Liver (tissue), 9 donors: Measurements from ENCODE around the gene VAPA. TPM values are rescaled to one million over a fixed set of nuclear protein-coding genes. Genes with fewer than 3 reads are reported as not detected.

ENCODE experiments used
- DNase-seq: peaks from one replicate; pipeline ENCODE4 v3.0.0-alpha.2; 2017; ENCODE audit warnings: low spot score
- H3K27ac ChIP-seq, 2 donors: one replicate each; pipeline ENCODE4 v1.7.0; 2013; ENCODE audit warnings: inconsistent platforms in 2 of 2, low read length in 2 of 2, control low read depth in 1 of 2, low read depth in 1 of 2, mild to moderate bottlenecking in 1 of 2
- H3K27me3 ChIP-seq, 4 donors: one replicate each; pipeline versions ENCODE4 v1.6.1 to v1.7.0; 2013; ENCODE audit warnings: low read length in 3 of 4, inconsistent platforms in 1 of 4, mild to moderate bottlenecking in 1 of 4, moderate library complexity in 1 of 4; ENCODE audit not compliant: control insufficient read depth in 4 of 4, insufficient read depth in 4 of 4
- H3K36me3 ChIP-seq, 4 donors: one replicate each; pipeline versions ENCODE4 v1.6.1 to v1.7.0; 2013; ENCODE audit warnings: low read length in 3 of 4, mild to moderate bottlenecking in 3 of 4, low read depth in 1 of 4, moderate library complexity in 1 of 4; ENCODE audit not compliant: control insufficient read depth in 4 of 4, insufficient read depth in 3 of 4
- H3K4me1 ChIP-seq, 4 donors: one replicate each; pipeline versions ENCODE4 v1.6.1 to v1.7.0; 2013; ENCODE audit warnings: low read length in 3 of 4, mild to moderate bottlenecking in 3 of 4, moderate library complexity in 1 of 4; ENCODE audit not compliant: control insufficient read depth in 4 of 4, insufficient read depth in 4 of 4
- H3K4me3 ChIP-seq, 3 donors: one replicate each; pipeline versions ENCODE4 v1.6.1 to v1.7.0; 2013; ENCODE audit warnings: low read length in 3 of 3, control low read depth in 1 of 3, low read depth in 1 of 3, mild to moderate bottlenecking in 1 of 3
- H3K9ac ChIP-seq, 2 donors: one replicate each; pipeline ENCODE4 v1.7.0; 2013; ENCODE audit warnings: low read length in 2 of 2, mild to moderate bottlenecking in 2 of 2, moderate library complexity in 2 of 2, control low read depth in 1 of 2, low read depth in 1 of 2
- H3K9me3 ChIP-seq, 4 donors: one replicate each; pipeline versions ENCODE4 v1.6.1 to v1.7.0; 2013; ENCODE audit warnings: low read length in 3 of 4; ENCODE audit not compliant: control insufficient read depth in 4 of 4
- ATF3 ChIP-seq: IDR thresholded peaks from 2 replicates; pipeline ENCODE4 v1.6.1; 2016; ENCODE audit warnings: antibody characterized with exemption
- CTCF ChIP-seq: fragments of 150-350 bp; IDR thresholded peaks from 2 replicates; pipeline ENCODE4 v1.5.1; 2017; ENCODE audit warnings: improper control_type of control experiment, low read depth, low read length; ENCODE audit not compliant: missing input control
- EGR1 ChIP-seq, 2 donors: IDR thresholded peaks; 2 replicates each; pipeline ENCODE4 v1.6.1; 2016 to 2018; ENCODE audit warnings: antibody characterized with exemption in 2 of 2, low read depth in 2 of 2
- FOXA1 ChIP-seq: IDR thresholded peaks from 2 replicates; pipeline ENCODE4 v1.6.1; 2016; ENCODE audit warnings: antibody characterized with exemption
- FOXA2 ChIP-seq: IDR thresholded peaks from 2 replicates; pipeline ENCODE4 v1.6.1; 2016; ENCODE audit warnings: antibody characterized with exemption
- GABPA ChIP-seq, 2 donors: IDR thresholded peaks in 1 of 2; conservative IDR thresholded peaks in 1 of 2; 2 replicates each; pipeline ENCODE4 v1.6.1; 2016; ENCODE audit warnings: antibody characterized with exemption in 2 of 2, mild to moderate bottlenecking in 1 of 2, moderate library complexity in 1 of 2
- HNF4A ChIP-seq, 2 donors: conservative IDR thresholded peaks; 2 replicates each; pipeline ENCODE4 v1.6.1; 2016; ENCODE audit warnings: antibody characterized with exemption in 2 of 2, mild to moderate bottlenecking in 2 of 2
- HNF4G ChIP-seq: IDR thresholded peaks from 2 replicates; pipeline ENCODE4 v1.6.1; 2016; ENCODE audit warnings: antibody characterized with exemption
- JUND ChIP-seq, 2 donors: IDR thresholded peaks; 2 replicates each; pipeline ENCODE4 v1.6.1; 2016; ENCODE audit warnings: antibody characterized with exemption in 2 of 2
- MAX ChIP-seq: IDR thresholded peaks from 2 replicates; pipeline ENCODE4 v1.6.1; 2016; ENCODE audit warnings: antibody characterized with exemption
- NR2F2 ChIP-seq: IDR thresholded peaks from 2 replicates; pipeline ENCODE4 v1.6.1; 2016; ENCODE audit warnings: antibody characterized with exemption
- RAD21 ChIP-seq, 2 donors: IDR thresholded peaks; 2 replicates each; pipeline ENCODE4 v1.6.1; 2016; ENCODE audit warnings: antibody characterized with exemption in 2 of 2, mild to moderate bottlenecking in 2 of 2
- RXRA ChIP-seq, 2 donors: IDR thresholded peaks; 2 replicates each; pipeline ENCODE4 v1.6.1; 2017 to 2018; ENCODE audit warnings: antibody characterized with exemption in 2 of 2, mild to moderate bottlenecking in 1 of 2
- SP1 ChIP-seq: IDR thresholded peaks from 2 replicates; pipeline ENCODE4 v1.6.1; 2018; ENCODE audit warnings: antibody characterized with exemption, mild to moderate bottlenecking
- TAF1 ChIP-seq: conservative IDR thresholded peaks from 2 replicates; pipeline ENCODE4 v1.6.1; 2016; ENCODE audit warnings: antibody characterized with exemption, mild to moderate bottlenecking
- YY1 ChIP-seq: IDR thresholded peaks from 2 replicates; pipeline ENCODE4 v1.6.1; 2016; ENCODE audit warnings: antibody characterized with exemption, mild to moderate bottlenecking
- WGBS: extraction: QIAGEN DNeasy Blood & Tissue Kit; methylation state at CpG from one replicate; pipeline ENCODE4 v1.1.7; 2013; 5-methylcytosine and 5-hydroxymethylcytosine counted together
- polyA plus RNA-seq, 2 donors: library from polyadenylated mRNA; stranded (reverse) in 1 of 2; unstranded in 1 of 2; fragments of 200-250 nt in 1 of 2; fragments of >200 nt in 1 of 2; fragmentation: Nextera tagmentation in 1 of 2; extraction: Ambion mirVana in 1 of 2; gene quantifications; one replicate each; pipeline versions ENCODE4 v1.2.1 to v1.2.3, GENCODE V29; 2013 to 2015
- total RNA-seq, 2 donors: library from RNA; depleted of rRNA; stranded (reverse); fragments of >200 nt; gene quantifications; one replicate each; pipeline ENCODE4 v1.2.3, GENCODE V29; 2014
- TF ChIP-seq, protein P1 (sequence below): IDR thresholded peaks from 2 replicates; pipeline ENCODE4 v1.6.1; 2016; ENCODE audit warnings: antibody characterized with exemption, mild to moderate bottlenecking
- TF ChIP-seq, protein P2 (sequence below): IDR thresholded peaks from 2 replicates; pipeline ENCODE4 v1.6.1; 2016; ENCODE audit warnings: antibody characterized with exemption
- donor health status: healthy.
- donor health status: healthy.
- donor health status: healthy.
- donor health status: healthy.
- donor health status: healthy.

The VAPA gene
- total and polyA plus RNA-seq, 4 donors: 80.7 to 114 (median 91.0) TPM

GRCh38 chr18:9869715-9870430 lies 43.9 kb upstream of the VAPA start:
- no peaks in the 10 kb centered on the region for H3K27me3 ChIP-seq
- DNase-seq: no peak
- H3K9me3 ChIP-seq: peaks cover 0 to 3% (median 3%) of the 10 kb centered on the region in 4 donors
- no peak overlapping the region for H3K9ac ChIP-seq
- WGBS: 61% methylated on average over 9 of the region's 9 CpGs
- H3K27ac ChIP-seq: no peak overlapping the region
- no peak for TF ChIP-seq MAX
- peak; percentile 39 to 44 for TF ChIP-seq HNF4A (conservative IDR thresholded peaks at IDR 0.05)
- TF ChIP-seq TAF1: no peak
- no peak for TF ChIP-seq HNF4G
- peak; percentile 40 for TF ChIP-seq ATF3
- TF ChIP-seq FOXA1: no peak
- TF ChIP-seq GABPA (IDR thresholded peaks at IDR 0.05 in 1 of 2, conservative IDR thresholded peaks at IDR 0.05 in 1 of 2): no peak
- TF ChIP-seq RAD21 (IDR thresholded peaks at IDR 0.05): no peak
- no peak for TF ChIP-seq FOXA2
- TF ChIP-seq, protein P1, sequence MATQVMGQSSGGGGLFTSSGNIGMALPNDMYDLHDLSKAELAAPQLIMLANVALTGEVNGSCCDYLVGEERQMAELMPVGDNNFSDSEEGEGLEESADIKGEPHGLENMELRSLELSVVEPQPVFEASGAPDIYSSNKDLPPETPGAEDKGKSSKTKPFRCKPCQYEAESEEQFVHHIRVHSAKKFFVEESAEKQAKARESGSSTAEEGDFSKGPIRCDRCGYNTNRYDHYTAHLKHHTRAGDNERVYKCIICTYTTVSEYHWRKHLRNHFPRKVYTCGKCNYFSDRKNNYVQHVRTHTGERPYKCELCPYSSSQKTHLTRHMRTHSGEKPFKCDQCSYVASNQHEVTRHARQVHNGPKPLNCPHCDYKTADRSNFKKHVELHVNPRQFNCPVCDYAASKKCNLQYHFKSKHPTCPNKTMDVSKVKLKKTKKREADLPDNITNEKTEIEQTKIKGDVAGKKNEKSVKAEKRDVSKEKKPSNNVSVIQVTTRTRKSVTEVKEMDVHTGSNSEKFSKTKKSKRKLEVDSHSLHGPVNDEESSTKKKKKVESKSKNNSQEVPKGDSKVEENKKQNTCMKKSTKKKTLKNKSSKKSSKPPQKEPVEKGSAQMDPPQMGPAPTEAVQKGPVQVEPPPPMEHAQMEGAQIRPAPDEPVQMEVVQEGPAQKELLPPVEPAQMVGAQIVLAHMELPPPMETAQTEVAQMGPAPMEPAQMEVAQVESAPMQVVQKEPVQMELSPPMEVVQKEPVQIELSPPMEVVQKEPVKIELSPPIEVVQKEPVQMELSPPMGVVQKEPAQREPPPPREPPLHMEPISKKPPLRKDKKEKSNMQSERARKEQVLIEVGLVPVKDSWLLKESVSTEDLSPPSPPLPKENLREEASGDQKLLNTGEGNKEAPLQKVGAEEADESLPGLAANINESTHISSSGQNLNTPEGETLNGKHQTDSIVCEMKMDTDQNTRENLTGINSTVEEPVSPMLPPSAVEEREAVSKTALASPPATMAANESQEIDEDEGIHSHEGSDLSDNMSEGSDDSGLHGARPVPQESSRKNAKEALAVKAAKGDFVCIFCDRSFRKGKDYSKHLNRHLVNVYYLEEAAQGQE: no peak
- TF ChIP-seq YY1: peak; percentile 47
- TF ChIP-seq SP1: no peak
- no peak for TF ChIP-seq CTCF
- TF ChIP-seq EGR1 (IDR thresholded peaks at IDR 0.05; ENCODE audit: low read depth in 2 of 2): no peak
- TF ChIP-seq JUND (IDR thresholded peaks at IDR 0.05): peak; percentile 59 to 68
- TF ChIP-seq RXRA (IDR thresholded peaks at IDR 0.05): peak; percentile 30 to 46
- TF ChIP-seq, protein P2, sequence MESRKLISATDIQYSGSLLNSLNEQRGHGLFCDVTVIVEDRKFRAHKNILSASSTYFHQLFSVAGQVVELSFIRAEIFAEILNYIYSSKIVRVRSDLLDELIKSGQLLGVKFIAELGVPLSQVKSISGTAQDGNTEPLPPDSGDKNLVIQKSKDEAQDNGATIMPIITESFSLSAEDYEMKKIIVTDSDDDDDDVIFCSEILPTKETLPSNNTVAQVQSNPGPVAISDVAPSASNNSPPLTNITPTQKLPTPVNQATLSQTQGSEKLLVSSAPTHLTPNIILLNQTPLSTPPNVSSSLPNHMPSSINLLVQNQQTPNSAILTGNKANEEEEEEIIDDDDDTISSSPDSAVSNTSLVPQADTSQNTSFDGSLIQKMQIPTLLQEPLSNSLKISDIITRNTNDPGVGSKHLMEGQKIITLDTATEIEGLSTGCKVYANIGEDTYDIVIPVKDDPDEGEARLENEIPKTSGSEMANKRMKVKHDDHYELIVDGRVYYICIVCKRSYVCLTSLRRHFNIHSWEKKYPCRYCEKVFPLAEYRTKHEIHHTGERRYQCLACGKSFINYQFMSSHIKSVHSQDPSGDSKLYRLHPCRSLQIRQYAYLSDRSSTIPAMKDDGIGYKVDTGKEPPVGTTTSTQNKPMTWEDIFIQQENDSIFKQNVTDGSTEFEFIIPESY: no peak
- TF ChIP-seq NR2F2: no peak
- H3K4me3 ChIP-seq: no peak overlapping the region
- no peaks in the 10 kb centered on the region for H3K36me3 ChIP-seq
- no peaks in the 10 kb centered on the region for H3K4me1 ChIP-seq
